Neuronal stem cell (in vitro differentiated cells): ENCODE data around the gene IL18.
"Not testable (repeated sequence)": the region's sequence is repeated elsewhere in the genome, so short reads cannot be mapped to it uniquely, and the experiment has no call there.

ENCODE experiments used
- DNase-seq: peaks from one replicate; pipeline ENCODE4 v3.0.0-alpha.2; 2013; ENCODE audit warnings: low spot score
- H2AFZ ChIP-seq: one replicate; pipeline ENCODE4 v1.6.1; 2013; ENCODE audit warnings: mild to moderate bottlenecking, low read length, inconsistent platforms
- H2AK5ac ChIP-seq: 2 replicates; pipeline ENCODE4 v1.6.1; 2013; ENCODE audit warnings: low read depth, mild to moderate bottlenecking, inconsistent platforms, low read length, moderate library complexity, mixed read lengths
- H2BK120ac ChIP-seq: 2 replicates; pipeline ENCODE4 v1.6.1; 2013; ENCODE audit warnings: low read depth, mild to moderate bottlenecking, inconsistent platforms, low read length, moderate library complexity, mixed read lengths
- H2BK12ac ChIP-seq: one replicate; pipeline ENCODE4 v1.6.1; 2013; ENCODE audit warnings: low read length, inconsistent platforms
- H2BK15ac ChIP-seq: 2 replicates; pipeline ENCODE4 v1.6.1; 2013; ENCODE audit warnings: mild to moderate bottlenecking, low read length, inconsistent platforms, mixed read lengths
- H2BK5ac ChIP-seq: one replicate; pipeline ENCODE4 v1.6.1; 2013; ENCODE audit warnings: inconsistent platforms, mild to moderate bottlenecking, low read length, moderate library complexity
- H3K14ac ChIP-seq: one replicate; pipeline ENCODE4 v1.6.1; 2013; ENCODE audit warnings: low read length, inconsistent platforms
- H3K18ac ChIP-seq: 2 replicates; pipeline ENCODE4 v1.6.1; 2013; ENCODE audit warnings: low read length, inconsistent platforms
- H3K23ac ChIP-seq: 2 replicates; pipeline ENCODE4 v1.6.1; 2013; ENCODE audit warnings: low read depth, mild to moderate bottlenecking, mixed read lengths, low read length, inconsistent platforms; ENCODE audit not compliant: poor library complexity
- H3K27ac ChIP-seq: replicated peaks from 3 replicates; pipeline ENCODE4 v1.5.1; 2013; ENCODE audit warnings: low read length, inconsistent platforms
- H3K27me3 ChIP-seq, 3 experiments: 2 replicates each; pipeline ENCODE4 v1.6.1; 2013; ENCODE audit warnings: low read length in 3 of 3, mild to moderate bottlenecking in 2 of 3, inconsistent platforms in 1 of 3, low read depth in 1 of 3, mixed read lengths in 1 of 3, moderate library complexity in 1 of 3; ENCODE audit not compliant: control insufficient read depth in 3 of 3, insufficient read depth in 3 of 3
- H3K36me3 ChIP-seq, 2 donors: replicated peaks in 1 of 2; 2 replicates each; pipeline ENCODE4 v1.6.1; 2013; ENCODE audit warnings: low read length in 2 of 2; ENCODE audit not compliant: control insufficient read depth in 2 of 2, insufficient read depth in 2 of 2
- H3K4ac ChIP-seq: 2 replicates; pipeline ENCODE4 v1.6.1; 2013; ENCODE audit warnings: inconsistent platforms, mild to moderate bottlenecking, low read length, moderate library complexity
- H3K4me1 ChIP-seq, 2 donors: 1 replicate in 1 of 2; 2 replicates in 1 of 2; pipeline ENCODE4 v1.6.1; 2013; ENCODE audit warnings: low read length in 2 of 2, low read depth in 1 of 2; ENCODE audit not compliant: control insufficient read depth in 2 of 2, insufficient read depth in 1 of 2
- H3K4me2 ChIP-seq: one replicate; pipeline ENCODE4 v1.6.1; 2013; ENCODE audit warnings: mild to moderate bottlenecking, low read length, inconsistent platforms; ENCODE audit not compliant: insufficient read depth, poor library complexity, severe bottlenecking
- H3K4me3 ChIP-seq, 2 donors: 2 replicates each; pipeline ENCODE4 v1.5.1; 2013; ENCODE audit warnings: low read length in 2 of 2, mild to moderate bottlenecking in 2 of 2, inconsistent platforms in 1 of 2, moderate library complexity in 1 of 2
- H3K79me1 ChIP-seq: one replicate; pipeline ENCODE4 v1.6.1; 2013; ENCODE audit warnings: low read depth, mild to moderate bottlenecking, inconsistent platforms, low read length, moderate library complexity
- H3K9ac ChIP-seq: one replicate; pipeline ENCODE4 v1.6.1; 2013; ENCODE audit warnings: mild to moderate bottlenecking, low read depth, low read length, inconsistent platforms; ENCODE audit not compliant: poor library complexity
- H3K9me3 ChIP-seq, 2 donors: replicated peaks in 1 of 2; 2 replicates each; pipeline versions ENCODE3 to v1.6.1; 2013; ENCODE audit warnings: low read length in 2 of 2, mild to moderate bottlenecking in 2 of 2, inconsistent platforms in 1 of 2, low read depth in 1 of 2, mixed read lengths in 1 of 2, moderate library complexity in 1 of 2; ENCODE audit not compliant: control insufficient read depth in 2 of 2, insufficient read depth in 1 of 2
- H4K8ac ChIP-seq: one replicate; pipeline ENCODE4 v1.6.1; 2013; ENCODE audit warnings: low read depth, mild to moderate bottlenecking, inconsistent platforms, low read length, moderate library complexity
- H4K91ac ChIP-seq: one replicate; pipeline ENCODE4 v1.6.1; 2013; ENCODE audit warnings: low read length, low read depth, mild to moderate bottlenecking, inconsistent platforms; ENCODE audit not compliant: poor library complexity
- WGBS, 2 donors: extraction: QIAGEN DNeasy Blood & Tissue Kit; methylation state at CpG; one replicate each; pipeline ENCODE4 v1.1.7; 2013; ENCODE audit warnings: missing lambda C conversion rate in 2 of 2, mixed read lengths in 1 of 2; ENCODE audit not compliant: insufficient read length in 2 of 2, insufficient replicate concordance in 1 of 2; ENCODE audit errors: extremely low coverage in 2 of 2; 5-methylcytosine and 5-hydroxymethylcytosine counted together

The IL18 gene

DNA sequence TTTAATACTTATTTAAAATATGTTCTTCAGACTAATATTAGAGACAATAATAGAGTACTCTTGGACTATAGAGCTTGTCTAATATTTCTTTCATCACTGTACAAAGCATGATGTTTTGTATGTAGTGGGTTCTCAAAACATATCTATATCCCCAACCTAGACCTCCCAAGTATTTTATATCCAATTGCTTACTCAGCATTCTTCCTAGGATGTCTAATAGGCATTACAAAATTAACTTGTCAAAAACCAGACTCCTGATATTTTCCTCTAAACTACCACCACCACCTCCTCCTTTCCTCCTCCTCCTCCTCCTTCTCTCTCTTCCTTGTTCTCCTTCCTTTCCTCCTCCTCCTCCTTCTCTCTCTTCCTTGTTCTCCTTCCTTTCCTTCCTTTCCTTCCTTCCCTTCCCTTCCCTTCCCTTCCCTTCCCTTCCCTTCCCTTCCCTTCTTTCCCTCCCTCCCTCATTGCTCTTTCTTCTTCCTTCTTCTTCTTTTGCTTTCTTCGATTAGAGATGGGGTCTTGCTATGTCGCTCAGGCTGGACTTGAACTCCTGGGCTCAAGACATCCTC, 32.7 kb upstream of the IL18 start:
- no peak overlapping the region for H2BK15ac ChIP-seq
- no peak overlapping the region for H2BK12ac ChIP-seq
- H4K8ac ChIP-seq, result no peak overlapping the region
- no peak overlapping the region for H3K4me3 ChIP-seq
- H2BK5ac ChIP-seq, result no peak overlapping the region
- no peak overlapping the region for H3K18ac ChIP-seq
- WGBS, 2 donors, result no CpG with 5 or more reads among the region's 2 CpGs
- H3K14ac ChIP-seq, result no peak overlapping the region
- H3K4ac ChIP-seq, result no peak overlapping the region
- no peak overlapping the region for H3K4me2 ChIP-seq
- H3K4me1 ChIP-seq, result no peaks in the 10 kb centered on the region
- H3K9ac ChIP-seq, result no peak overlapping the region
- no peak overlapping the region for H3K27ac ChIP-seq
- no peak for DNase-seq
- H2BK120ac ChIP-seq, result no peak overlapping the region
- H3K9me3 ChIP-seq, result no peaks in the 10 kb centered on the region
- H2AFZ ChIP-seq, result no peak overlapping the region
- no peak overlapping the region for H2AK5ac ChIP-seq
- H3K27me3 ChIP-seq, result no peaks in the 10 kb centered on the region
- no peaks in the 10 kb centered on the region for H3K36me3 ChIP-seq
- no peak overlapping the region for H3K23ac ChIP-seq
- H3K79me1 ChIP-seq, result no peaks in the 10 kb centered on the region
- no peak overlapping the region for H4K91ac ChIP-seq

DNA sequence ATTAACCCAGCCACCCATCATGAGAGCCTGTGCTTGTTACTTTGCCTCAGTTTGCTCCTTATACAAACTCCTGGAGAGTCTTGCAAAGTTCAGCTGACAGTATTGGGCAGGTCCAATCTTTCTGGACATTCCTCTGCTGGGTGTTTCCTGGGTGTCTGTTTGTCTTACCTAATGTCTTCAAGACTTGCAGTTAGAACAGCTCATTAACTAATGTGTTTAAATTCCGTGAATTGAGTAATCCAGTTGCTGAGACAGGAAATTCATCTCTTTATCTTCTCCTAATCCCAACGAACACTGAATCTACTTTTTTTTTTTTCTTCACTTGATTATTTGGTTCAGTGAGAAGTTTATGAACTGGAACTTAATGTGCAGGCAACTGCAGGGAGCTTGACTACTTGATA, 32.1 kb upstream of the IL18 start:
- no peak overlapping the region for H4K91ac ChIP-seq
- H3K4ac ChIP-seq, result no peak overlapping the region
- WGBS, 2 donors, result no CpG with 5 or more reads among the region's 2 CpGs
- no peaks in the 10 kb centered on the region for H3K79me1 ChIP-seq
- H3K4me2 ChIP-seq, result no peak overlapping the region
- H3K27ac ChIP-seq, result no peak overlapping the region
- no peak overlapping the region for H2BK15ac ChIP-seq
- H3K23ac ChIP-seq, result no peak overlapping the region
- no peaks in the 10 kb centered on the region for H3K36me3 ChIP-seq
- no peaks in the 10 kb centered on the region for H3K4me1 ChIP-seq
- no peak overlapping the region for H3K9ac ChIP-seq
- H3K27me3 ChIP-seq, result no peaks in the 10 kb centered on the region
- H3K4me3 ChIP-seq, result no peak overlapping the region
- H2AFZ ChIP-seq, result no peak overlapping the region
- H3K14ac ChIP-seq, result no peak overlapping the region
- H2BK120ac ChIP-seq, result no peak overlapping the region
- H2BK12ac ChIP-seq, result no peak overlapping the region
- no peaks in the 10 kb centered on the region for H3K9me3 ChIP-seq
- no peak overlapping the region for H2AK5ac ChIP-seq
- DNase-seq, result no peak
- no peak overlapping the region for H4K8ac ChIP-seq
- H3K18ac ChIP-seq, result no peak overlapping the region
- no peak overlapping the region for H2BK5ac ChIP-seq

DNA sequence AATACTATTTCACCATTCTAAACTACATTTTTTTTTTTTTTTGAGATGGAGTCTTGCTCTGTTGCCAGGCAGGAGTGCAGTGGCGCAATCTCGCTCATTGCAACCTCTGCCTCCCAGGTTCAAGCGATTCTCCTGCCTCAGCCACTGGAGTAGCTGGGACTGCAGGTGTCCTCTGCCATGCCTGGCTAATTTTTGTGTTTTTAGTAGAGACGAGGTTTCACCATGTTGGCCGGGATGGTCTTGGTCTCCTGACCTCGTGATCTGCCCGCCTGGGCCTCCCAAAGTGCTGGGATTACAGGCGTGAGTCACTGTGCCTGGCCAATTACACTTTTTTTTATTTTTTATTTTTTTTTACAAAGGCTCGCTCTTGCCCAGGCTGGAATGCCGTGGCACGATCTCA, 31.2 kb upstream of the IL18 start:
- not testable (repeated sequence) for H2AK5ac ChIP-seq, H3K27ac ChIP-seq
- WGBS, 2 donors, result no CpG with 5 or more reads among the region's 11 CpGs

DNA sequence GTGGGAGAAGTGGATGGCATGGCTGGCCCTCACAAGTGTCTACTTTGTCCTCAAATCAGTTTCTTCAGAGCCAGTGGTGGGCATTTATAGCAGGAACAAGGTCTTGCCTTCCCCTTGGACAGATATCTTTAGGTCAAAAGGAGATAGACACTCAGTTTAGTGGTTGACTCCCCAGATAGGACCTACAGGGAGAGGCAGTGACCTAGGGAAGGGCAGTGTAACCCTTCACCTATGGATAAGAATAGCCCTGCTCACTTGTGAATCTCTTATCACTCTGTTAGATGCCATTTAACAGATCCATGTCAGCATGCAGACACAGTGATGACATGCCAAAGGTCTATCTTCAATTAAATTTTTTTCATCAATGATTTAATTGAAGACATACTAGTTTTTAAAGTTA, 22.4 kb upstream of the IL18 start:
- DNase-seq, result no peak
- Histone ChIP-seq H3K9me3 (no peaks in the 10 kb centered on the region), H4K91ac (no peak overlapping the region), H3K4me2 (no peak overlapping the region), H3K14ac (no peak overlapping the region), H2AK5ac (no peak overlapping the region), H2BK15ac (no peak overlapping the region), H2AFZ (no peak overlapping the region), H3K9ac (no peak overlapping the region), H3K4me3 (no peak overlapping the region), H3K27me3 (no peaks in the 10 kb centered on the region), H3K4ac (no peak overlapping the region), H2BK12ac (no peak overlapping the region), H3K4me1 (no peaks in the 10 kb centered on the region), H3K18ac (no peak overlapping the region), H2BK5ac (no peak overlapping the region), H3K36me3 (no peaks in the 10 kb centered on the region), H3K79me1 (no peaks in the 10 kb centered on the region), H3K27ac (no peak overlapping the region), H4K8ac (no peak overlapping the region), H3K23ac (no peak overlapping the region), H2BK120ac (no peak overlapping the region)

More for the DNA sequence above, 31.2 kb upstream of the IL18 start:
- H3K9ac ChIP-seq, H4K91ac ChIP-seq, H3K4me2 ChIP-seq, H2BK120ac ChIP-seq, H2BK5ac ChIP-seq, H3K18ac ChIP-seq, H4K8ac ChIP-seq, DNase-seq, H3K4ac ChIP-seq, H3K36me3 ChIP-seq, H2BK12ac ChIP-seq, H3K23ac ChIP-seq, H3K27me3 ChIP-seq, H3K9me3 ChIP-seq, H3K4me3 ChIP-seq, H2AFZ ChIP-seq, H2BK15ac ChIP-seq, H3K79me1 ChIP-seq, H3K4me1 ChIP-seq, H3K14ac ChIP-seq: not testable (repeated sequence)
